Left ventricle myocardium inferior (tissue), 1 donor: ENCODE results near the gene SMIM44. TPM values are rescaled to one million over a fixed set of nuclear protein-coding genes. Genes with fewer than 3 reads are reported as not detected.

Experiments
- DNase-seq: peaks from one replicate; pipeline ENCODE4 v3.0.0-alpha.2; 2020
- H3K27ac ChIP-seq: fragments of 200-600 bp; replicated peaks from 2 replicates; pipeline ENCODE4 v1.8.0; 2021
- H3K27me3 ChIP-seq: fragments of 200-600 bp; 2 replicates; pipeline ENCODE4 v1.8.0; 2021; ENCODE audit warnings: low read depth
- H3K36me3 ChIP-seq: fragments of 200-600 bp; 2 replicates; pipeline ENCODE4 v1.8.0; 2021
- H3K4me1 ChIP-seq: fragments of 200-600 bp; 2 replicates; pipeline ENCODE4 v1.8.0; 2021
- H3K4me3 ChIP-seq: fragments of 200-600 bp; 2 replicates; pipeline ENCODE4 v1.8.0; 2021; ENCODE audit warnings: mild to moderate bottlenecking, moderate library complexity
- H3K9me3 ChIP-seq: fragments of 200-600 bp; replicated peaks from 2 replicates; pipeline ENCODE4 v1.8.0; 2021
- intact Hi-C: fragments of 100-400 bp; cut with micrococcal nuclease; formaldehyde crosslinking; loops from one replicate; pipeline ENCODE4 v1.11.0; 2022
- total RNA-seq: library from RNA; stranded (reverse); fragmentation: NEBNext Ultra II Directional; extraction: Animal tissue kit (Norgen Biotek cat#: 25700); gene quantifications from one replicate; pipeline ENCODE4 v1.2.1, GENCODE V29; 2021
- TF ChIP-seq, protein P1 (sequence below): fragments of 200-600 bp; IDR thresholded peaks from 2 replicates; pipeline ENCODE4 v1.8.0; 2021; ENCODE audit warnings: antibody characterized with exemption, mild to moderate bottlenecking, borderline replicate concordance
- donor health status: DM: no; HTN: yes; CAD: no; lungs with severe emphysema.

Gene SMIM44
- total RNA-seq, 1 donor from 2014 or later: not detected

DNA sequence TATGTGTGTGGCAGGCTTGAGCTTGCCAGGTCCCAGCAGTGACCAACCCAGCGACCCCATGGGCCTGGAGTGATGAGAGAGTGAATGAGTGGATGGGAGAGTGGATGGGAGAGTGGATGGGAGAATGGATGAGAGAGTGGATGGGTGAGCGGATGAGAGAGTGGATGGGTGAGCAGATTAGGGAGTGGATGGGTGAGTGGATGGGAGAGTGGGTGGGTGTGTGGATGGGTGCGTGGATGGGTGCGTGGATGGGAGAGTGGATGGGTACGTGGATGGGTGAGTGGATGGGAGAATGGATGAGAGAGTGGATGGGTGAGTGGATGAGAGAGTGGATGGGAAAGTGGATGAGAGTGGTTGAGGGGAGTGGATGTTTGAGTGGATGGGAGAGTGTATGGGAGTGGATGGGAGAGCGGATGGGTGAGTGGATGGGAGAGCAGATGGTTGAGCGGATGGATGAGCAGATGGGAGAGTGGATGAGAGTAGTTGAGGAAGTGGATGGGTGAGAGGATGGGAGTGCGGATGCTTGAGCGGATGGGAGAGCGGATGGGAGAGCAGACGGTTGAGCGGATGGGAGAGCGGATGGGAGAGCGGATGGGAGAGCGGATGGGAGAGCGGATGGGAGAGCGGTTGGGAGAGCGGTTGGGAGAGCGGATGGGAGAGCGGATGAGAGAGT, 45.4 kb upstream of the SMIM44 start:
- Histone ChIP-seq H3K9me3 (no peaks in the 10 kb centered on the region), H3K4me3 (no peak overlapping the region), H3K36me3 (peaks cover 75% of the 10 kb centered on the region), H3K27me3 (no peaks in the 10 kb centered on the region), H3K4me1 (no peaks in the 10 kb centered on the region), H3K27ac (no peak overlapping the region)
- intact Hi-C loops: no loop called here
- DNase-seq: no peak
- TF ChIP-seq, protein P1, sequence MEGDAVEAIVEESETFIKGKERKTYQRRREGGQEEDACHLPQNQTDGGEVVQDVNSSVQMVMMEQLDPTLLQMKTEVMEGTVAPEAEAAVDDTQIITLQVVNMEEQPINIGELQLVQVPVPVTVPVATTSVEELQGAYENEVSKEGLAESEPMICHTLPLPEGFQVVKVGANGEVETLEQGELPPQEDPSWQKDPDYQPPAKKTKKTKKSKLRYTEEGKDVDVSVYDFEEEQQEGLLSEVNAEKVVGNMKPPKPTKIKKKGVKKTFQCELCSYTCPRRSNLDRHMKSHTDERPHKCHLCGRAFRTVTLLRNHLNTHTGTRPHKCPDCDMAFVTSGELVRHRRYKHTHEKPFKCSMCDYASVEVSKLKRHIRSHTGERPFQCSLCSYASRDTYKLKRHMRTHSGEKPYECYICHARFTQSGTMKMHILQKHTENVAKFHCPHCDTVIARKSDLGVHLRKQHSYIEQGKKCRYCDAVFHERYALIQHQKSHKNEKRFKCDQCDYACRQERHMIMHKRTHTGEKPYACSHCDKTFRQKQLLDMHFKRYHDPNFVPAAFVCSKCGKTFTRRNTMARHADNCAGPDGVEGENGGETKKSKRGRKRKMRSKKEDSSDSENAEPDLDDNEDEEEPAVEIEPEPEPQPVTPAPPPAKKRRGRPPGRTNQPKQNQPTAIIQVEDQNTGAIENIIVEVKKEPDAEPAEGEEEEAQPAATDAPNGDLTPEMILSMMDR: no peak

DNA sequence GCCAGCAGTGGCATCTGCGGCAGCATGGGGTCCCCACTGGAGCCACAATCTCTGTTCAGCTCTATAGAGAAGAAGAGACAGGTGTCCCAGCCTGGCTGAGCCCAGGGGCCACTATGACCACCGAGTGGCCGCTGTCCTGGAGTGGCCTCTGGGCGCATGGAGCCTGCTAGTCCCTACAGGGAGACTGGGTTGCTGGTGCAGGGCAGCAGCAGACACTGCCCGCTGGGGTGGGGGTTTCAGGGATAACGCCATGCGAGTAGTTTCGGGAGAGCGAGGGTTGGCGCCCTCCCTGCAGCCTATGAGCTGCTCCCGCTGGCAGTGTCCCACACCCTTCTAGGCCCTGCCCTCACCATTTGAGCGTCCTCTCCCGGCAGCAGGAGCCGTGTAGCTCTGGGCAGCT, 44.8 kb upstream of the SMIM44 start:
- intact Hi-C loops: no loop called here

DNA sequence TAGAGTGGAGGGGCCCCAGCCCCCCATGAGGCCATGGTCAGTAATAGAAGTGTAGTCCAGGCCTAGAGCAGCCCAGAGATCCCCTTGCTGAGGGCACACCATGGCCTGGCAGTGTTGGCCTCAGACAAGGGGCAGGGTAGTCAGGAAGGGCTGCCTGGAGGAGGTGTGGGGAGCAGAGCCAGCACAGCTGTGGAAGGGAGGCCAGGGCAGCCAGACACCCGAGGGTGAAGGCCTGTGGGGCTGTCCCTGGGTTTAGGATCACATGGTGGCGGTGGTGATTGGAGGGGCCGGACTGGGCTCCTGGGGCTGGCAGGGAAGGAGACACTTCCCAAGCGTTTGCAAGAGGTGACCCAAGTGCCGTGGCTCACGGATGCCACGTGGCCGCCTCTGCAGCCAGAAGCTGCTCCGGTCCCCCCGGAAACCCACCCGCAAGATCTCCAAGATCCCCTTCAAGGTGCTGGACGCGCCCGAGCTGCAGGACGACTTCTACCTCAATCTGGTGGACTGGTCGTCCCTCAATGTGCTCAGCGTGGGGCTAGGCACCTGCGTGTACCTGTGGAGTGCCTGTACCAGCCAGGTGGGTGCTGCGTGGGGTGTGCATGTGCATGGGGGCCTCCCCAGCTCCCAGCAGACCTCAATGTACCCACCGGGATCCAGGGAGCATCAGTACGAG, 44.1 kb upstream of the SMIM44 start:
- Histone ChIP-seq H3K4me1 (no peaks in the 10 kb centered on the region), H3K27ac (no peak overlapping the region), H3K4me3 (no peak overlapping the region), H3K36me3 (peaks cover 70% of the 10 kb centered on the region), H3K9me3 (no peaks in the 10 kb centered on the region), H3K27me3 (no peaks in the 10 kb centered on the region)
- TF ChIP-seq, protein P1: no peak
- DNase-seq: no peak
- intact Hi-C loops: no loop called here

More for the DNA sequence above, 44.8 kb upstream of the SMIM44 start:
- no peak overlapping the region for H3K4me3 ChIP-seq
- H3K36me3 ChIP-seq: peaks cover 75% of the 10 kb centered on the region
- no peaks in the 10 kb centered on the region for H3K9me3 ChIP-seq
- DNase-seq: no peak
- no peaks in the 10 kb centered on the region for H3K4me1 ChIP-seq
- no peak overlapping the region for H3K27ac ChIP-seq
- no peaks in the 10 kb centered on the region for H3K27me3 ChIP-seq
- TF ChIP-seq, protein P1: no peak

DNA sequence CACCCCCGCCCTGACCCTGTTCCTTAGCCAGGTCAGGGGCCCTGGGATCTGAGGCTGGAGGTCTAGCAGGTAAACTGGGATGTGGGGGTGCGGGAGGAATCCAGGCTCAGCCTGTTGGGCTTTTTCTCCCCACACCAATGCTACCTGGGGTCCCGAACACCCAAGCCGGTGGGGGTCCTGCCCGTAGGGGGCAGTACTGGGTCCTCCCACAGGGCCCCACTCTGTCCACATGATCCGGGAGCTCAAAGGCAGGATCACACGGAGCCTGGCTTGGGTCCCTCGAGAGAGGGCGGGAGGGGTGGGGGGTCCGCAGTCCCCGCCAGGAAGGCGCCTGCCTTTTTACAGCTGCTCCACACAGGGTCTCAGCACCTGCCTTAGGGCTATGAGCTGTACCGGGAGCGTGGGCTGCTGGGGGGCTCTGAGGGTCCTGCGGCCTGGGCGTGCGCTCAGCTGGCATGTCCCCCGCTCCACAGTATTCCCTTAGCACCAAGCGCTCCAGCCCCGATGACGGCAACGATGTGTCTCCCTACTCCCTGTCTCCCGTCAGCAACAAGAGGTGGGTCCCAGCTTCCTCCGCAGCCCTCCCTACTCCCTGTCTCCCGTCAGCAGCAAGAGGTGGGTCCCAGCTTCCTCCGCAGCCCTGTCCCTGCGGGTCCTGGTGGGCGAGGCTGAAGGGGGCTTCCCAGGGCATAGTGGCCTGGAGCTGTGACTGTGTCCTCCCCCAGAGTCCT, 43.4 kb upstream of the SMIM44 start:
- Histone ChIP-seq H3K9me3 (no peaks in the 10 kb centered on the region), H3K36me3 (peaks cover 67% of the 10 kb centered on the region), H3K4me1 (no peaks in the 10 kb centered on the region), H3K27ac (no peak overlapping the region), H3K27me3 (no peaks in the 10 kb centered on the region), H3K4me3 (no peak overlapping the region)
- TF ChIP-seq, protein P1: no peak
- no peak for DNase-seq
- intact Hi-C loops: no loop called here

DNA sequence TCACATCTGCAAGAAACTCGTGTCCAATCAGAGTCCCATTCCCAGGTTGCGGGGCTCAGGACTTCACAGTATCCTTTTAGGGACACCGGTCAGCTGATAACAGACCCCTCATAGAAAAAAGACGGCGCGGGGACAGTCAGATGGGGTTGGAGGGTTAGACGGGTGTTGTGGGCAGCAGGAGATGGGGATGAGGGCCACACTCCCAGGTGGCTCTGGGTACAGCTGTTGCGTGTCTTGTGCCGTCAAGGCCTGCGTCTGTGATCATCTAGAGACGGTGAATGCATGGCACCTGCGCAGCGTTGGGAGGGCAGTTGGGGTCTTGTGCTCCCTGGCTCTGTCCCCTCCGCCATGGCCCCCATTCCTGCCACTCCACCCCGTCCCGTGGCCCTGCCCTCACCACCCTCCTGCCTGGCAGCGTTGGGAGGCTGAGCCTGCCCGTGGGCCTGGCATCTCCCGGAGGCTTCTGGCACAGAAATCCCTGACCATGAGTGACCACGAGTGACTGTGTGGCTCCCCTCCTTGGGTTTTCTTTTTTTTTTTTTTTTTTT, 41.7 kb upstream of the SMIM44 start:
- Histone ChIP-seq H3K36me3 (peaks cover 57% of the 10 kb centered on the region), H3K9me3 (no peaks in the 10 kb centered on the region), H3K27ac (no peak overlapping the region), H3K4me3 (no peak overlapping the region), H3K4me1 (peaks cover 5% of the 10 kb centered on the region), H3K27me3 (no peaks in the 10 kb centered on the region)
- intact Hi-C loops: no loop called here
- TF ChIP-seq, protein P1: no peak
- DNase-seq: no peak
